OCI-LY7 (cell line): ENCODE data around the gene CHST11.
A peak's percentile ranks its signal among the peaks of the same experiment; 100 is the strongest.

Source experiments
- CTCF ChIP-seq: fragments of 200-600 bp; sonication (generic); conservative IDR thresholded peaks from 2 replicates; pipeline ENCODE4 v1.5.1; 2014; ENCODE audit warnings: mild to moderate bottlenecking, antibody characterized with exemption, low read length, moderate library complexity, mixed read lengths
- EZH2phosphoT487 ChIP-seq: fragments of 200-600 bp; sonication (generic); IDR thresholded peaks from 2 replicates; pipeline ENCODE4 v1.6.1; 2018; ENCODE audit warnings: low read depth, borderline replicate concordance, mild to moderate bottlenecking, mixed run types, antibody characterized with exemption, low read length, moderate library complexity, mixed read lengths

GRCh38 chr12:104458694-104459367 lies 2.1 kb downstream of the CHST11 start:
- TF ChIP-seq CTCF, result 0 out of 2 replicates have a peak, but pooled peaks have one; percentile 8
- TF ChIP-seq EZH2phosphoT487, result no peak
